ENCODE data around the gene ZNF311.

ZNF311 gene

DNA sequence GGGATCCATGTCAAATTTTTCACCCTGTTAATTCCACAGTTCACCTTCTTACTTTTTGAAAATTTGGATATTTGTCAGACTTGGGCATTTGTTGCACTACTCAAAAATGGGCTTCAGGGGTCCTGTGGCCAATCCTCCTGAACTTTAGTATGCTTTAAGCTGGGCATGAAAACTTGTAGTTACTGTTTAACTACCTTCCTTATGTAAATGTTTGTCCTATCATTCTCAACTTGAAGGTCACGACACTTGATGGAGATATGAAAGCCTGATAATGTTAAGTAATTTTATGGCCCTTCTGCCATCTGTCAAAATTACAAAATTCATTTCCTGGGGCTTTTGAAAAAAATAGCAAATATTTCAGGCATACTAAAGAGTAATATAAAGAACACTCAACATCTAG, 4.2 kb upstream of the ZNF311 start:
- no peak overlapping the region for H2AFZ ChIP-seq (ENCODE audit: insufficient read depth, low read length, poor library complexity)
- no peaks in the 10 kb centered on the region for H3K9me3 ChIP-seq (ENCODE audit: insufficient read depth, low read depth, low read length)
- H2AK5ac ChIP-seq (ENCODE audit: low read length) = no peak overlapping the region
- no peaks in the 10 kb centered on the region for H3K79me2 ChIP-seq (ENCODE audit: control insufficient read depth, insufficient read depth, low read length, poor library complexity)
- no CpG with 5 or more reads among the region's 1 CpG for WGBS (ENCODE audit: extremely low coverage, insufficient coverage, insufficient read length)
- no peak overlapping the region for H4K91ac ChIP-seq (ENCODE audit: low read depth, low read length)
- no peak overlapping the region for H3K4ac ChIP-seq (ENCODE audit: low read depth, low read length)
- no peak overlapping the region for H3K27ac ChIP-seq (ENCODE audit: low read depth, low read length)
- H3K36me3 ChIP-seq (ENCODE audit: control insufficient read depth in 1 of 2, insufficient read depth in 2 of 2, low read length in 2 of 2) = no peaks in the 10 kb centered on the region
- H3K4me3 ChIP-seq (ENCODE audit: low read depth, low read length) = no peak overlapping the region
- H3K14ac ChIP-seq (ENCODE audit: low read length) = no peak overlapping the region
- peaks cover 2% of the 10 kb centered on the region for H3K79me1 ChIP-seq (ENCODE audit: low read length)
- H2BK12ac ChIP-seq (ENCODE audit: low read length) = no peak overlapping the region
- H3K27me3 ChIP-seq (ENCODE audit: insufficient read depth, low read length) = peaks cover 6% of the 10 kb centered on the region
- no peak overlapping the region for H3K4me2 ChIP-seq (ENCODE audit: low read length)
- H3K9ac ChIP-seq (ENCODE audit: low read length) = no peak overlapping the region
- no peaks in the 10 kb centered on the region for H3K4me1 ChIP-seq (ENCODE audit: control insufficient read depth in 1 of 2, insufficient read depth in 2 of 2, low read length in 2 of 2)
- H3K18ac ChIP-seq (ENCODE audit: low read length) = no peak overlapping the region
- no peak overlapping the region for H2BK120ac ChIP-seq (ENCODE audit: insufficient read depth, low read length, poor library complexity)
- no peak overlapping the region for H4K12ac ChIP-seq (ENCODE audit: low read depth, low read length)
- DNase-seq = no peak
- H2BK5ac ChIP-seq (ENCODE audit: low read depth, low read length, poor library complexity) = no peak overlapping the region
- no peak overlapping the region for H3K23ac ChIP-seq (ENCODE audit: low read length)
- H4K8ac ChIP-seq (ENCODE audit: low read depth, low read length) = no peak overlapping the region

- H3K14ac ChIP-seq (ENCODE audit: low read length) = no peak overlapping the region
- H3K27ac ChIP-seq (ENCODE audit: low read depth, low read length) = no peak overlapping the region
- H3K79me1 ChIP-seq (ENCODE audit: low read length) = peaks cover 2% of the 10 kb centered on the region
- no peak overlapping the region for H4K8ac ChIP-seq (ENCODE audit: low read depth, low read length)
- no peak overlapping the region for H4K12ac ChIP-seq (ENCODE audit: low read depth, low read length)
- H2BK120ac ChIP-seq (ENCODE audit: insufficient read depth, low read length, poor library complexity) = no peak overlapping the region
- WGBS (ENCODE audit: extremely low coverage, insufficient coverage, insufficient read length) = no CpG with 5 or more reads among the region's 2 CpGs
- H3K4me2 ChIP-seq (ENCODE audit: low read length) = no peak overlapping the region
- no peak overlapping the region for H3K23ac ChIP-seq (ENCODE audit: low read length)
- H3K4me3 ChIP-seq (ENCODE audit: low read depth, low read length) = no peak overlapping the region
- H3K4me1 ChIP-seq (ENCODE audit: control insufficient read depth in 1 of 2, insufficient read depth in 2 of 2, low read length in 2 of 2) = no peaks in the 10 kb centered on the region
- no peak overlapping the region for H2BK12ac ChIP-seq (ENCODE audit: low read length)
- H2AFZ ChIP-seq (ENCODE audit: insufficient read depth, low read length, poor library complexity) = no peak overlapping the region
- H3K9ac ChIP-seq (ENCODE audit: low read length) = no peak overlapping the region
- H3K4ac ChIP-seq (ENCODE audit: low read depth, low read length) = no peak overlapping the region
- no peaks in the 10 kb centered on the region for H3K79me2 ChIP-seq (ENCODE audit: control insufficient read depth, insufficient read depth, low read length, poor library complexity)
- H3K27me3 ChIP-seq (ENCODE audit: insufficient read depth, low read length) = peaks cover 6% of the 10 kb centered on the region
- no peaks in the 10 kb centered on the region for H3K9me3 ChIP-seq (ENCODE audit: insufficient read depth, low read depth, low read length)
- no peak overlapping the region for H2AK5ac ChIP-seq (ENCODE audit: low read length)
- no peak overlapping the region for H3K18ac ChIP-seq (ENCODE audit: low read length)
- H4K91ac ChIP-seq (ENCODE audit: low read depth, low read length) = no peak overlapping the region
- H2BK5ac ChIP-seq (ENCODE audit: low read depth, low read length, poor library complexity) = no peak overlapping the region
- H3K36me3 ChIP-seq (ENCODE audit: control insufficient read depth in 1 of 2, insufficient read depth in 2 of 2, low read length in 2 of 2) = no peaks in the 10 kb centered on the region
- DNase-seq = no peak
Observed at GRCh38 chr6:29008089-29008488, 3.0 kb upstream of the ZNF311 start.

DNA sequence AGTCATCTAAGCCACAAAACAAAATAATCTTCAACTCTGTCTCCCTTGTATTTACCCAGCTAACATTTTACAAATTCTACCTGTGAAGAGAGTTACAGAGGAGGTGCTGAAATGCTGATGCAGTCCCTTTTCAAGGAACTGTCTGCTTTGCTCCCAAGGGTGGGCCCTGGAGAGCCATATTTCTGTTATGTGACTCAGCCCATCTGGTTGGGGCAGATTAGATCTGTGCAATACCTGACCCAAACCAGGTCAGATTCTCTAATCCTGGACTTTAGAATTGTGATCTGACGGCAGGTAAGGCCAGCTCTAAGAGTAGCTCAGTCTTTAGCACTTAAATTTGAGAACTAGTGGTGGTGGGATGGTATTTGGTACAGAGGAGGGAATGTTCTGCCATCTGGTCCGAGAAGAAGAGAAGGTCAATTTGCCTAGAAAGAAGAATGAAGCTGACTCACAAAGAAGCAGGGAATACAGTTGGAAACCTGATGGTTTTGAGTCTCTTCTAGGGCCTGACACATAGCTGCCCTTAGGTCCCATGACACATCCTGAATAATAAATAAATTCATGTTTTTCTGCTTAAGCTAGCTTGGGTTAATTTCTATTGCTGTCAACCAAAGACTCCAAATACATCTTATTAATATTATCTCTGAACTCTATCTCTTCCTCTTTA, 8.1 kb downstream of the ZNF311 start:
- no peak overlapping the region for H2BK12ac ChIP-seq (ENCODE audit: low read length)
- no peaks in the 10 kb centered on the region for H3K27me3 ChIP-seq (ENCODE audit: insufficient read depth, low read length)
- no peak overlapping the region for H3K18ac ChIP-seq (ENCODE audit: low read length)
- no peak for DNase-seq
- H2BK120ac ChIP-seq (ENCODE audit: insufficient read depth, low read length, poor library complexity) = no peak overlapping the region
- H3K4me3 ChIP-seq (ENCODE audit: low read depth, low read length) = no peak overlapping the region
- no CpG with 5 or more reads among the region's 2 CpGs for WGBS (ENCODE audit: extremely low coverage, insufficient coverage, insufficient read length)
- no peaks in the 10 kb centered on the region for H3K79me1 ChIP-seq (ENCODE audit: low read length)
- H3K36me3 ChIP-seq (ENCODE audit: control insufficient read depth in 1 of 2, insufficient read depth in 2 of 2, low read length in 2 of 2) = no peaks in the 10 kb centered on the region
- H4K8ac ChIP-seq (ENCODE audit: low read depth, low read length) = no peak overlapping the region
- no peak overlapping the region for H3K9ac ChIP-seq (ENCODE audit: low read length)
- no peak overlapping the region for H3K4me2 ChIP-seq (ENCODE audit: low read length)
- H4K91ac ChIP-seq (ENCODE audit: low read depth, low read length) = no peak overlapping the region
- H3K79me2 ChIP-seq (ENCODE audit: control insufficient read depth, insufficient read depth, low read length, poor library complexity) = no peaks in the 10 kb centered on the region
- H3K4ac ChIP-seq (ENCODE audit: low read depth, low read length) = no peak overlapping the region
- no peak overlapping the region for H2AK5ac ChIP-seq (ENCODE audit: low read length)
- no peak overlapping the region for H3K14ac ChIP-seq (ENCODE audit: low read length)
- H3K27ac ChIP-seq (ENCODE audit: low read depth, low read length) = no peak overlapping the region
- H3K23ac ChIP-seq (ENCODE audit: low read length) = no peak overlapping the region
- H3K9me3 ChIP-seq (ENCODE audit: insufficient read depth, low read depth, low read length) = peaks cover 6% of the 10 kb centered on the region
- no peak overlapping the region for H4K12ac ChIP-seq (ENCODE audit: low read depth, low read length)
- H3K4me1 ChIP-seq (ENCODE audit: control insufficient read depth in 1 of 2, insufficient read depth in 2 of 2, low read length in 2 of 2) = no peaks in the 10 kb centered on the region
- no peak overlapping the region for H2AFZ ChIP-seq (ENCODE audit: insufficient read depth, low read length, poor library complexity)
- no peak overlapping the region for H2BK5ac ChIP-seq (ENCODE audit: low read depth, low read length, poor library complexity)

DNA sequence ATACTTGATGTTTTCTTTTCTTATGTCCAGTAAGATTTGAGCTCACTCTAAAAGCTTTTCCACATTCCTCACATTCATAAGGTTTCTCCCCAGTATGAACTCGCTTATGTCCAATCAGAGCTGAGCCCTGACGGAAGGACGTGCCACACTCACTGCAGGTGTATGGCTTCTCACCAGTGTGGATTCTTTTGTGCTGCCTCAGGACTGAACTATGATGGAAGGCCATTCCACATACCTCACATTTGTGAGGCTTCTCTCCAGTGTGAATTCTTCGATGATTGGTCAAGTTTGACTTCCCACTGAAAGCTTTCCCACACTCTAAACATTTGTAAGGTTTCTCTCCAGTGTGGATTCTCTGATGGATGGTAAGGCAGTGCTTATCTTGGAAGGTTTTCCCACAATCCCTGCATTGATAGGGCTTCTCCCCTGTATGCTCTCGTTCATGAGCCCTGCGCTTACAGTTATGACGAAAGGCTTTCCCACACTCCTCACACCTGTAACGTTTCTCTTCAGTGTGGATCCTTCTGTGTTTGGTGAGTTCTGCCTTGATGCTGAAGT, 9.9 kb downstream of the ZNF311 start:
- H4K12ac ChIP-seq (ENCODE audit: low read depth, low read length) = no peak overlapping the region
- H3K79me1 ChIP-seq (ENCODE audit: low read length) = no peaks in the 10 kb centered on the region
- H2AK5ac ChIP-seq (ENCODE audit: low read length) = no peak overlapping the region
- no peak overlapping the region for H3K23ac ChIP-seq (ENCODE audit: low read length)
- H2AFZ ChIP-seq (ENCODE audit: insufficient read depth, low read length, poor library complexity) = no peak overlapping the region
- no peak overlapping the region for H2BK120ac ChIP-seq (ENCODE audit: insufficient read depth, low read length, poor library complexity)
- no CpG with 5 or more reads among the region's 8 CpGs for WGBS (ENCODE audit: extremely low coverage, insufficient coverage, insufficient read length)
- H3K4ac ChIP-seq (ENCODE audit: low read depth, low read length) = no peak overlapping the region
- peaks cover 6% of the 10 kb centered on the region for H3K9me3 ChIP-seq (ENCODE audit: insufficient read depth, low read depth, low read length)
- H3K79me2 ChIP-seq (ENCODE audit: control insufficient read depth, insufficient read depth, low read length, poor library complexity) = no peaks in the 10 kb centered on the region
- H3K4me1 ChIP-seq (ENCODE audit: control insufficient read depth in 1 of 2, insufficient read depth in 2 of 2, low read length in 2 of 2) = no peaks in the 10 kb centered on the region
- no peak overlapping the region for H3K9ac ChIP-seq (ENCODE audit: low read length)
- H4K8ac ChIP-seq (ENCODE audit: low read depth, low read length) = no peak overlapping the region
- no peak overlapping the region for H3K4me3 ChIP-seq (ENCODE audit: low read depth, low read length)
- peak; percentile 52 to 70 for DNase-seq
- no peak overlapping the region for H3K18ac ChIP-seq (ENCODE audit: low read length)
- no peak overlapping the region for H3K27ac ChIP-seq (ENCODE audit: low read depth, low read length)
- no peaks in the 10 kb centered on the region for H3K36me3 ChIP-seq (ENCODE audit: control insufficient read depth in 1 of 2, insufficient read depth in 2 of 2, low read length in 2 of 2)
- no peak overlapping the region for H4K91ac ChIP-seq (ENCODE audit: low read depth, low read length)
- no peak overlapping the region for H3K14ac ChIP-seq (ENCODE audit: low read length)
- no peak overlapping the region for H2BK5ac ChIP-seq (ENCODE audit: low read depth, low read length, poor library complexity)
- no peaks in the 10 kb centered on the region for H3K27me3 ChIP-seq (ENCODE audit: insufficient read depth, low read length)
- no peak overlapping the region for H2BK12ac ChIP-seq (ENCODE audit: low read length)
- H3K4me2 ChIP-seq (ENCODE audit: low read length) = no peak overlapping the region

Data from trophoblast cell (in vitro differentiated cells and primary cell).